ENCODE results near the gene XPNPEP3.
"Not testable (repeated sequence)": the region's sequence is repeated elsewhere in the genome, so short reads cannot be mapped to it uniquely, and the experiment has no call there.

Gene XPNPEP3

GRCh38 chr22:40819599-40820140, 37.3 kb upstream of the XPNPEP3 start:
- no peaks in the 10 kb centered on the region for H3K27me3 ChIP-seq (ENCODE audit: insufficient read depth, insufficient read length)
- no peak overlapping the region for H3K4me3 ChIP-seq (ENCODE audit: insufficient read length, low read depth)
- no peak for TF ChIP-seq SUZ12 (IDR thresholded peaks at IDR 0.05; ENCODE audit: extremely low read depth, insufficient read depth, insufficient read length)
- no peak for TF ChIP-seq ZNF274 (IDR thresholded peaks at IDR 0.05; ENCODE audit: low read depth, low read length)
- TF ChIP-seq YY1 (IDR thresholded peaks at IDR 0.05; ENCODE audit: insufficient read depth, insufficient read length) = no peak
- peaks cover 12% of the 10 kb centered on the region for H3K36me3 ChIP-seq (ENCODE audit: insufficient read depth, insufficient read length, low read length)
- H3K9me3 ChIP-seq (ENCODE audit: insufficient read depth, low read length) = no peaks in the 10 kb centered on the region
- H3K9ac ChIP-seq (ENCODE audit: insufficient read length, low read depth) = peak overlapping the region; percentile 61
- DNase-seq (ENCODE audit: low read depth, low spot score) = no peak
- peaks cover 2% of the 10 kb centered on the region for H3K4me1 ChIP-seq (ENCODE audit: insufficient read depth, insufficient read length)

GRCh38 chr22:40823426-40823825, 33.5 kb upstream of the XPNPEP3 start:
- Histone ChIP-seq H3K9me3 (ENCODE audit: insufficient read depth, low read length) (no peaks in the 10 kb centered on the region), H3K9ac (ENCODE audit: insufficient read length, low read depth) (no peak overlapping the region), H3K4me3 (ENCODE audit: insufficient read length, low read depth) (no peak overlapping the region), H3K4me1 (ENCODE audit: insufficient read depth, insufficient read length) (no peaks in the 10 kb centered on the region), H3K27me3 (ENCODE audit: insufficient read depth, insufficient read length) (no peaks in the 10 kb centered on the region), H3K36me3 (ENCODE audit: insufficient read depth, insufficient read length, low read length) (peaks cover 27% of the 10 kb centered on the region)
- no peak for TF ChIP-seq ZNF274 (IDR thresholded peaks at IDR 0.05; ENCODE audit: low read depth, low read length)
- no peak for TF ChIP-seq SUZ12 (IDR thresholded peaks at IDR 0.05; ENCODE audit: extremely low read depth, insufficient read depth, insufficient read length)
- TF ChIP-seq YY1 (IDR thresholded peaks at IDR 0.05; ENCODE audit: insufficient read depth, insufficient read length) = no peak
- DNase-seq (ENCODE audit: low read depth, low spot score) = no peak

GRCh38 chr22:40826292-40826691, 30.7 kb upstream of the XPNPEP3 start:
- H3K4me3 ChIP-seq (ENCODE audit: insufficient read length, low read depth) = not testable (repeated sequence)
- H3K36me3 ChIP-seq (ENCODE audit: insufficient read depth, insufficient read length, low read length) = peaks cover 56% of the 10 kb centered on the region

GRCh38 chr22:40826984-40827741, 29.8 kb upstream of the XPNPEP3 start:
- no peak for TF ChIP-seq ZNF274 (IDR thresholded peaks at IDR 0.05; ENCODE audit: low read depth, low read length)
- no peak for TF ChIP-seq YY1 (IDR thresholded peaks at IDR 0.05; ENCODE audit: insufficient read depth, insufficient read length)
- TF ChIP-seq SUZ12 (IDR thresholded peaks at IDR 0.05; ENCODE audit: extremely low read depth, insufficient read depth, insufficient read length) = no peak
- Histone ChIP-seq H3K9ac (ENCODE audit: insufficient read length, low read depth) (no peak overlapping the region), H3K4me1 (ENCODE audit: insufficient read depth, insufficient read length) (no peaks in the 10 kb centered on the region), H3K9me3 (ENCODE audit: insufficient read depth, low read length) (no peaks in the 10 kb centered on the region), H3K36me3 (ENCODE audit: insufficient read depth, insufficient read length, low read length) (peaks cover 64% of the 10 kb centered on the region), H3K4me3 (ENCODE audit: insufficient read length, low read depth) (no peak overlapping the region), H3K27me3 (ENCODE audit: insufficient read depth, insufficient read length) (no peaks in the 10 kb centered on the region)
- DNase-seq (ENCODE audit: low read depth, low spot score) = no peak

More at GRCh38 chr22:40826292-40826691, 30.7 kb upstream of the XPNPEP3 start:
- not testable (repeated sequence) for H3K27me3 ChIP-seq (ENCODE audit: insufficient read depth, insufficient read length); H3K4me1 ChIP-seq (ENCODE audit: insufficient read depth, insufficient read length); DNase-seq (ENCODE audit: low read depth, low spot score); H3K9me3 ChIP-seq (ENCODE audit: insufficient read depth, low read length); H3K9ac ChIP-seq (ENCODE audit: insufficient read length, low read depth)

GRCh38 chr22:40829131-40829530, 27.8 kb upstream of the XPNPEP3 start:
- Histone ChIP-seq H3K9me3 (ENCODE audit: insufficient read depth, low read length) (no peaks in the 10 kb centered on the region), H3K9ac (ENCODE audit: insufficient read length, low read depth) (no peak overlapping the region), H3K36me3 (ENCODE audit: insufficient read depth, insufficient read length, low read length) (peaks cover 71% of the 10 kb centered on the region), H3K4me3 (ENCODE audit: insufficient read length, low read depth) (no peak overlapping the region), H3K4me1 (ENCODE audit: insufficient read depth, insufficient read length) (no peaks in the 10 kb centered on the region), H3K27me3 (ENCODE audit: insufficient read depth, insufficient read length) (no peaks in the 10 kb centered on the region)
- no peak for DNase-seq (ENCODE audit: low read depth, low spot score)
- TF ChIP-seq YY1 (IDR thresholded peaks at IDR 0.05; ENCODE audit: insufficient read depth, insufficient read length) (no peak), ZNF274 (IDR thresholded peaks at IDR 0.05; ENCODE audit: low read depth, low read length) (no peak), SUZ12 (IDR thresholded peaks at IDR 0.05; ENCODE audit: extremely low read depth, insufficient read depth, insufficient read length) (no peak)

- no peak overlapping the region for H3K9ac ChIP-seq (ENCODE audit: insufficient read length, low read depth)
- H3K4me1 ChIP-seq (ENCODE audit: insufficient read depth, insufficient read length) = no peaks in the 10 kb centered on the region
- H3K27me3 ChIP-seq (ENCODE audit: insufficient read depth, insufficient read length) = no peaks in the 10 kb centered on the region
- H3K4me3 ChIP-seq (ENCODE audit: insufficient read length, low read depth) = no peak overlapping the region
- peaks cover 87% of the 10 kb centered on the region for H3K36me3 ChIP-seq (ENCODE audit: insufficient read depth, insufficient read length, low read length)
- TF ChIP-seq YY1 (IDR thresholded peaks at IDR 0.05; ENCODE audit: insufficient read depth, insufficient read length) (no peak), SUZ12 (IDR thresholded peaks at IDR 0.05; ENCODE audit: extremely low read depth, insufficient read depth, insufficient read length) (no peak), ZNF274 (IDR thresholded peaks at IDR 0.05; ENCODE audit: low read depth, low read length) (no peak)
- no peaks in the 10 kb centered on the region for H3K9me3 ChIP-seq (ENCODE audit: insufficient read depth, low read length)
- no peak for DNase-seq (ENCODE audit: low read depth, low spot score)
Observed at GRCh38 chr22:40834619-40835018, 22.3 kb upstream of the XPNPEP3 start.

GRCh38 chr22:40838486-40838885, 18.5 kb upstream of the XPNPEP3 start:
- Histone ChIP-seq H3K4me3 (ENCODE audit: insufficient read length, low read depth) (no peak overlapping the region), H3K36me3 (ENCODE audit: insufficient read depth, insufficient read length, low read length) (peaks cover 89% of the 10 kb centered on the region), H3K27me3 (ENCODE audit: insufficient read depth, insufficient read length) (no peaks in the 10 kb centered on the region), H3K4me1 (ENCODE audit: insufficient read depth, insufficient read length) (no peaks in the 10 kb centered on the region), H3K9me3 (ENCODE audit: insufficient read depth, low read length) (no peaks in the 10 kb centered on the region), H3K9ac (ENCODE audit: insufficient read length, low read depth) (no peak overlapping the region)
- TF ChIP-seq YY1 (IDR thresholded peaks at IDR 0.05; ENCODE audit: insufficient read depth, insufficient read length) = no peak
- TF ChIP-seq ZNF274 (IDR thresholded peaks at IDR 0.05; ENCODE audit: low read depth, low read length) = no peak
- no peak for TF ChIP-seq SUZ12 (IDR thresholded peaks at IDR 0.05; ENCODE audit: extremely low read depth, insufficient read depth, insufficient read length)
- DNase-seq (ENCODE audit: low read depth, low spot score) = no peak

All from NT2/D1 (cell line).